GM21515 (cell line): ENCODE results near the gene HUNK.
"Not testable (repeated sequence)": the region's sequence is repeated elsewhere in the genome, so short reads cannot be mapped to it uniquely, and the experiment has no call there.

Experiments
- ATAC-seq: cut with Tn5 transposase; IDR thresholded peaks from one replicate; pipeline ENCODE4 v1.9.1; 2021; ENCODE audit not compliant: unreplicated experiment

HUNK gene

DNA sequence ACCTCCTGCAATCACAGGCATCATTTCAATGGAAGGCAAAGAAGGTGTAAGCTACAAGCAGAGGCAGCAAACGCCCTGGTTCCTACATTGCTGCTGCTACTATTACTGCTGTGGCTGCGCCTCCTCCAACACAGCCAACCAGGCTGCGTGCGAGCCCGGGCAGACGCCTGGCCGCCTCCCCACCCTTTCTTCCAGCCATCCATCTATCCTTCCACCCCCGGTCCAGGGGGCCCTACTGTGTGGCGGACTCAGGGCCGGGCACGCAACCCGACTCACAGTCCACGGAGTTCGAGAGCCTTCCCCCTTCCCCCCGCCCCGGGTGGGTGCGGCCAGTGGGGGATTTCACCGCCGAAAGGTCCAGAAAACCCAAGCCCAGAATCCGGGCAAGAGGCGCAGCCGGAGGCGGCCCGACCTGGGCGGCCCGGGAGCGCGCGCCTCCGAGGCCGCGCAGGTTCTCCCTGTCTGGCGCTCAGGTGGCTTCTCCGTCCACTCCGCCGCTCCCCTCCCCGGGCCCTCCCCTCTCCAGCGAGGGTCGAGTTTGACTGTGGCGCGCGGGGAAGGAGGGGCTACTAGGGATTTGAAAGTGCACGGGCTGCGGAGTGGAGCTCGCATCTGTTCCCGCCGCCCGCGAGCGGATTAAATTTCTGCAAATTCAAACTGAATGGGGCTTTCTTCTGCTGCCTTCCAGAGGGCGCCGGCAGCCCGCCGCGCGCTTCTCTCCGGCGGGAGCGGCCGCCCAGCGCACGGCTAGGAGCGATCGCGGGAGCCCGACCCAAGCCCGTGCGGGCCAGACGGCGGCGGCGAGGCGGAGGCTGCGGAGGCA, at the start of gene HUNK:
Gene HUNK (plus strand): TSS at position 569 of the 823 bp plus-strand sequence. CDS start 655 bp downstream, outside the sequence.
- ATAC-seq: no peak

GRCh38 chr21:31829736-31830472, 42.9 kb upstream of the HUNK start:
- ATAC-seq: no peak

GRCh38 chr21:31830701-31831100, 42.1 kb upstream of the HUNK start:
- no peak for ATAC-seq

- no peak for ATAC-seq
These were observed 35.8 kb upstream of the HUNK start for GRCh38 chr21:31837041-31837440.

DNA sequence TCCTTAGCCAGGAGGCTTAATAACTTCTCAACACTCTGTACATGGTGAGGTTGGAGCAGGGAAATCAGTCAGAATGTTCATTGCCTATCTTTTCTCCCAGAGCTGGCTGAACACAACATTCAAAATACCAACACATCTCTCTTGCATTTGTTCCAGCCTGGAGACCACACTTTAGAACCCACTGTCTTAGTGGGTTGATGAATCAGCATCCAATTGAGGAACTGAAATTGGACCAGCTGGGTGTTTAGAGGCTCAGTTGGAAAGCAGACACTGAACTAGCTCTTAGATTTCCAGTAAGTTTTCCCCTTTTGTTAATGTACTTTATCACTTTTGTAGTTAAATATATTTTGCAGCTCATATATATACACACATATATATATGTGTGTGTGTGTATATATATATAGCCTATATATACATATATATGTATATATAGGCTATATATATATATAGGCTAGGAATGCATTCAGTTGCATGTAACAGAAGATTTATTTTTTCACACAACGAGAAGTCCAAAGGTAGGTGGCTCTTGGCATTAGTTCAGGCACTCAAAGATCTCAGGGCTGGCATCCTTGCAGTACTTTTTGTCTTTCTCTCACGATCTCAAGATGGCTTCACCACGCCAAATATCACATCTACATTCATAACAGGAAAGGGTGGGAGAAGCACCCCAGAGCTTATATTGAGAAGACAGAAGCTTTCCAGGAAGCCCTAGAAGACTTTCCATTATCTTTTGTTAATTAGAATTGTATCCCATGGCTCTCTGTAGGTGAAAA, 35.0 kb upstream of the HUNK start:
- ATAC-seq: no peak

- ATAC-seq: no peak
These were observed 34.0 kb upstream of the HUNK start for GRCh38 chr21:31838586-31839355.

DNA sequence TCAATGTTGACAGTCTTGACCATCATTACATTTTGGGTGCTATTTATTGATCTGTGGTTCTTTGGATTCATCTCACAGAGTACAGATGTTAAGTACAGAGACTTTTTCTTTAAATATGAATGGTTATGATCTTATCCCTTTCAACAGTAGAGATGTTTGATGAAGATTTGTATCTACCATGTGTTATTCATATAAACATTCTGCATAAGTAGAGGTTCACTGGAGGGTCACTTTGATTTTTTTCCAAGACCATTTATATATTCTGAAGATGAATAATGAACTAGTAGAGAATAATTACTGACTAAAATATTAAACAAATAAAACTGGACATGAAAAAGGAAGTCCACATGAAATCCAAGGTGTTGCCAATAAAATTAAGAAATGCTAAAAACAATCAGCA, 28.6 kb upstream of the HUNK start:
- no peak for ATAC-seq

DNA sequence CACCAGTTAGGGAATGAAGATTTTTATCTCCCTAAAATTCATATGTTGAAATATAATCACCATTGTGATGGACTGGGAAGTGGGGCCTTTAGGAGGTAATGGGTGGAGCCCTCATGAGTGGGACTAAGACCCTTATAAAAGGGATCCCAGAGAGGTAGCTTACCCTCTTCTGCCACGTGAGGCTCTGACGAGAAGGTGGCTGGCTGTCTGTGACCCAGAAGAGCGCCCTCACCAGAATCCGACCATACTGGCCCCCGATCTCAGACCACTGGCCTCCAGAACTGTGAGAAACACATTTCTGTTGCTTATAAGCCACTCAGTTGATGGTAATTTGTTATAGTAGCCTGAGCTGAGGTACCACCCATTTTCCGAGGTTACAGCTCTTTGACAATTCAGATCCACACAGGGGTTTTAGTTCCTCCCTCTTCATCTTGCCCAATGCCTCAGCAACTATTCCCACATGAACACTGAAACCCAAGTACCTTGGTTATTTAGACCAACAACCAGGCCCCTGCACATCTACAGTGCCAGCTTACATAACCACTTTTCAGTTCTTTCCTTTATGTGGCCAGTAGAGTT, 27.6 kb upstream of the HUNK start:
- no peak for ATAC-seq

- ATAC-seq: no peak
These were observed 26.1 kb upstream of the HUNK start for GRCh38 chr21:31846690-31847089.

DNA sequence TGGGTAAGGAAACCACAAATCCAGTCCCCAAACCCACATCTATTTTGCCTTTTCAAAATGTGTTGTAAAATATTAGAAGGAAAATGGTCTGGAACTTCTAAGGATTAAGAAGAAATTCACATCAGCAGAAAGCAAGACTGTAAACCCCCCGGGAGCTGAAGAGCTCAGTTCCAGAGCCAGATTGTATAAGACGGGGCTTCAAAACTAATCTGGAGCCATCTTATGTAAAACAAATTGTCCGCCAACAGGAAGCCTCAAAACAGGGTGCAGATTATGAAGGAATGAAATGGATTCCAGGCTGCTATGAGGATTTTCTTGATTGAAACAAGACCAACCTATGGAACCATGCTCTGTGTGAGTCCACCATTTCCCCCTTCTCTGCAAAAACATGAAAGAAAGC, 25.1 kb upstream of the HUNK start:
- ATAC-seq: no peak

DNA sequence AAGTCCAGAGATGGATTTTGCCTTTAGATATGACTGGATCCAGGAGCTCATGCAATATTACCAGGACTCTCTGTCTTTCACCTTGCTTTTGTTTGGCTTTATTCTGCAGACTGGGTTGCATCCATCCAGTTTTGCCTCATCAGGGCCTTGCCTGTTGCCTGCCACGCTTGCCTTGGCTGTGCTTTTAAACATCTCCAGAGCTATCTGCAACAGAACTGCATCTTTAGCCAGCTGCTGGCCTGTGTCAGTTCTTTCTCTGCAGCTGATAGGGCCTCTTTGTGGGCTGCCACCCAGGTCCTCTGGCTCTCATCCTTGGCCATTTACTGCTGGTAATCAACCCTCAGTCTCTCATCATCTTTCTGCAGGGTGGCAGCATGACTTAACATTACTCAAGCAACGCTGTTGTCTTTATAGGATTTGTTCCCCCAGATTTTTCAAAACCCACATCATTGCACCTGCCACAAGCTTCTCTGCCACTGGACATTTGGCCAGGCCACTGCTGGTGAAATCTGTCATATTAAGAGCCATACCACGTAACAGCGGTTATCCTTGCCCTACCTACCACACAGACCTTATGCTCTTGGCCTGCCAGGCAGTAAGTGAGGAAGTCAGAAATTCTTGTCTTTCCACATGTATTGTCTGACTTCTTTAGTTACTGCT, 24.4 kb upstream of the HUNK start:
- ATAC-seq: no peak

GRCh38 chr21:31850886-31851285, 21.9 kb upstream of the HUNK start:
- ATAC-seq: no peak

- ATAC-seq: no peak
These were observed 17.6 kb upstream of the HUNK start for GRCh38 chr21:31855180-31855579.

DNA sequence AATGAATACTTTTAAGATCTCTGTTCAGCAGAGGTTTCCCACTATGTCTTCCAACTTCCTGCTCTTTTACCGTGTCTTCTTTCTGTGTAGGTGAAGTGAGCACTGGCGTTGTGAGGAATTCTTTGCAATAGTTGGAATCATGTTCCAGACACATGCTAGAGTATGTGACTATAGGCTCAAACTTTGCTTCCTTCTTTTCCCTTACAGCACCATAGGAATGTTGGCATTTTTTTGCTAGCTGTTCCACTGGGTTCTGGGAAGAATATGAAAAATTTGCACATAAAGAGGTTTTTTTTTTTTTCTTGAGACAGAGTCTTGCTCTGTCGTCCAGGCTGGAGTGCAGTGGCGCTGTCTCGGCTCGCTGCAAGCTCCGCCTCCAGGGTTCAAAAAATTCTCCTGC, 15.7 kb upstream of the HUNK start:
- ATAC-seq: no peak

DNA sequence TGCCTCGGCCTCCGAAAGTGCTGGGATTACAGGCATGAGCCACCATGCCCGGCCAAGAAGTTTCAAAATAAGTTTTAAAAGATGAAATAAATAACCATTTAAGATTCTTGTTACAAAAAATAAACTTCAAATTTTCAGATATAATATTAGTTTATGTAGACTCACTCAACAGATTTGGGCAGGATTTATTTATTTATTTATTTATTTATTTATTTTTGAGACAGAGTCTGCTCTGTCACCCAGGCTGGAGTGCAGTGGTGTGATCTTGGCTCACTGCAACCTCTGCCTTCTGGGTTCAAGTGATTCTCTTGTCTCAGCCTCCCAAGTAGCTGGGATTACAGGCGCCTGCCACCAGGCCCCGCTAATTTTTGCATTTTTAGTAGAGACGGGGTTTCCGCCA, 15.2 kb upstream of the HUNK start:
- ATAC-seq: not testable (repeated sequence)

DNA sequence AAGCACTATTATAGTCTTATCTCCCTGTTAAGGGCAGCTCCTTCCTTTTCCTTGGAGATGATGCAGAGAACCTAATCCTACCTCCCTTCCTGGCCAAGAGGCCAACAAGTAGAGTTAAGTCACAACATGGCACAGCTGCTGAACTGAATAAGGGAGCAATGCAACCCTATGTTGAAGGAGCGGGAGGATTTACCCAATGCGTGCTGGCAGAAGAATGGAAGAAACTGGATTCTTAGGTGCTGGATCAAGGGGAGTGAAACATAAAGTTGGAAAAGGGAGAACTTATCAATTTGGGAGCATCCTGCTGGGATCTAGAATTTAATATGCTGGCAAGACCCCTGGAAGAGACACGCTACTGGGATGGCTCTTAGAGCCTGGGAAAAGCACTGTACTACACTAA, 12.0 kb upstream of the HUNK start:
- ATAC-seq: no peak

GRCh38 chr21:31862078-31862477, 10.7 kb upstream of the HUNK start:
- no peak for ATAC-seq

GRCh38 chr21:31865429-31865970, 7.3 kb upstream of the HUNK start:
- no peak for ATAC-seq

DNA sequence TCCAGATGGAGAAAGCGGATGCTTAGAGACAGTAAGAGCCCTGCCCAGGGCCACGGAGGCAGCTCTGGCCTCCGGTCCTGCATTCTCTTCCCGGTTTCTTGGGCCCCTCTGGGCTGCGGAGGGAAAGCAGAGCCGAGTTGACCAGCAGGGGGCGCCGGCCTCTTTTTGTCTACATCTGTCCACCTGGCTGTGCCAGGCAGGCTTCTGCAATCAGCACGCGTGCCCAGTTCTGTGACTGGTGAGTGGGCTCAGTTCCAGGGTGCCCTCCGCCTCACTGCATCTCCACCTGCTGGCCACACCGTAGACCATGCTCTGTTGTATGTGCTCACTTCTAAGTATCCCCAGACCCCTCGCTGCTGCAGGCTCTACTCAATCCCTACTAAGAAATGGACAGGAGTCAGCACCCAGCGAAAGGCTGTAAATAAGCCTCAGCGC, 6.7 kb upstream of the HUNK start:
- ATAC-seq: no peak

DNA sequence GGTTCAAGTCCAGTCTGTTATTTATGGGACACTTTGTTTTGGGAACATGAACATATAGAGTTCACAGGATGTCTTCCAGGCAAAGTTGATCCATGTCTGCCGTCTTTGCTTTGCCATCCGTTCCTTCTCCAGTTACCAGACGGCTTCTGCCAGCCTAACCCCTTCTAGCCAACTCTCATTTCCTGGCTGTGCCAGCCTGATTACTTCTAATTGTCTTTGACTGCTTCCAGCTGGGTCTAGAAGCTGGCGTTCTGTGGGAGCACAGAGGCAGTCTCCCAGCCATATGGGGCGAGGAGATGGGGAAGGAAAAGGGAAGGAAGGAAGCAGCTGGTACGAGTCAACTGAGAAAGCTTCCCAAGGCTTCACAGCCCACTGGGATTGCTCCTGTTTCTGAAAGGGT, 3.1 kb upstream of the HUNK start:
- ATAC-seq: no peak
